GM18511 (cell line): ENCODE data around the gene CPNE4.

Source experiments
- ATAC-seq: cut with Tn5 transposase; IDR thresholded peaks from one replicate; pipeline ENCODE4 v1.9.1; 2021; ENCODE audit warnings: mild to moderate bottlenecking, moderate library complexity; ENCODE audit not compliant: unreplicated experiment

CPNE4 gene

DNA sequence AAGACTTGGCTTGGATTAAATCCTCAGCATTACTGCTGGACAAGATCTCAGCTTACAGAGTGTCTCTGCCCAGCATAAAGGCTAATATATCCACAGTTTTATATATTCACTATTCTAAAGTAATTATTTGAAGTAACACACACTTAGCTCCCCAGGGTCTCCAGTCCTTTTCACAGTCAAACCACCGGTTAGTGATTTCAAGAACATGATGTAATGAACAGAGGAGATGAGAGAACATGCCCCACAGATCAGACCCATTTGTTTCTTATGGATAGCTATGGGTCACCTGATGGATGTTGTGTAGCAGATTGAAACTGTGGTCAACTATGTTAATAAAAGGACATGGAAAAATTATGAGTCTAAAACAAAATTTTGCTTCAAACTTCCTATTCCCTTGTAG lies 487.2 kb downstream of the CPNE4 start:
- ATAC-seq = no peak

DNA sequence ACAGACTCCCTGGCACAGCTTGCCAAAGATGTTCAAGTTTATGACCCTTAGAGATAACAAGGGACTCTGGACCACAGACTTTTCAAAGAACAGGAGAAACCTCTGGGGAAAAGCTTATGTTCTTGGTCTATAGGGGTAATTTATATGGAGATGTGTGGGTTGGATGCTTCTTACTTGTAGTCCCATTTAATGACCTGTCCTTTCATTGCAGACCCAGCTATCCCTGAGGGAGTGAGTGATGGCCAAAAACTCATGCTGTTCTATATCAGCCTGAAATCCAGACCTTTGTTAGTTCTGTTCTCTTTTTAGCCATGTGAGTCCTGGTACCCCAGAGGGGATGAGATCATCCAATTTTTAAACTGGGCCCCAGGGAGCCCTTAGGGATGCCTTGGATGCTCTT lies 488.4 kb downstream of the CPNE4 start:
- ATAC-seq = no peak

DNA sequence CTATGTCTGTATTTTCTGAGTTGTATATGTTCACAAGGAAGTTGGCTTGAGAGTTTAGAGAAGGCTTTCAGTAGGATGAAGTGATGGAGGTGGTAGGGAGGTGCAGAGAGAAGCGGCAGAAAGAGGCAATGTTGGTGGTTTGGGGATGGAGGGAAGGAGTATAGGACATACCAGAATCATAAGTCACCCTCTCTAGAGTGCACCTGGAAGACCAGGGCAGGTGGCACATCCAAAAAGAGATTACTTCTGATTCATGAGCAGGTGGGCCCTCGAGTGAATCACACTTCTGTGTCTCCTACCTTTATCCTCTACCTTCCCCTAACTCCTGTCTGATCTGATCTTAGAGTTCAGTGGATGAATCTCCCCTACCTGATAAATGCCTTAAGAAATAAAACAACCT lies 490.3 kb downstream of the CPNE4 start:
- ATAC-seq = no peak

DNA sequence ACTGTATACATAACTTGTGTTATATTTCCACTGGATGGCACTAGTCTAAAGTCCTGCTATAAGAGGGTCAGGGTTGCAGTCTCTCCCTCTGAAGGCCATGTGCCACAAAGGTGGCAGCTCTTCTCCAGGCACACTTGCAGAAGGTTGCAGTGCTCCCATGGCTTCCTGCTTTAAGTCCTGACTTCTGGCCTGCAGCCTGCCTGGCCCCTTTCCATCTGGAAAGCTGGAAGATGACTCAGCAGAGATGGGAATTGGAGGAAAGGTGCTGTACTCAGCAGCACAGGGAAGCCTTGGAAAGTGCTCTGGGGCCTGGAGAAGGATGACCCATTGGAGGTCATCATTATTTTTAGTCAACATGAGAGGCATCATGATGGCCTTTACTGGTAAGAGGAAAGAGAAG lies 491.1 kb downstream of the CPNE4 start:
- no peak for ATAC-seq

DNA sequence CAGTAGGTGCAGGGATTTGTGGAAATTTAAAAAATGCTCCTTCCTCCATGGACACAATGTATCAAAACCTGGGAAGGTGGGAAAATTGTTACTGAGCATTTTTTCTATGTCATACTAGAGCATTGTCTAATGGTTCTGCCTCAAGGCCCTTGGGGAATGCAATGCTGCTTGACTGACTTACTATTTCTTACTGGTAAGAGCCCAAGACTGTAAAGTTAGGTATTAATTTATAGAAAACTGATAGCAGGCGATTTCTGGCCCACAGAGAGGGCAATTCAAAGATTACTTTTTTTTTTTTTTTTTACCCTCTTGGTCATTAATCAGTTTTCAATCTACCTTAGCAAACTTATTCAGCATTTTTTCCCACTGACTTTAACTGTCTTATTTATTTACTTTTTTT lies 493.5 kb downstream of the CPNE4 start:
- ATAC-seq = no peak

DNA sequence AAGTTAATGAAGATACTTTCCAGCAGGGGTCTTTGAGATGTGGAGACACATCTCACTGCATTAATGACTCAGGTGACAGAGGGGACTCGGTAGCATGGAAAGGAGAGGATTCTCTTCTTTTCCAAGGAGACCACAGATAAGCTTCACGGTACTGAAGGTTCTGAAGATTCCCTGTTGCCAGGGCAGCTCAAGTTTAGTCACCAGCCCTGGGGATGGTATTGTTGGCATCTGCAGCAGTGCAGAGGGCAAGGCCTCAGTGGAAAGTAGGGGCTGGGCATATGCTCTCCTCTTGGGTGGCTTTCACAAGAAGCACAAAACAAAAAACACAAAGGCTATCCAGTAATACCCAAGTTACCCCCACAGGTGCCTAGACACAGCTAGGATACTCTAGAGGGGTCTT lies 494.0 kb downstream of the CPNE4 start:
- no peak for ATAC-seq

DNA sequence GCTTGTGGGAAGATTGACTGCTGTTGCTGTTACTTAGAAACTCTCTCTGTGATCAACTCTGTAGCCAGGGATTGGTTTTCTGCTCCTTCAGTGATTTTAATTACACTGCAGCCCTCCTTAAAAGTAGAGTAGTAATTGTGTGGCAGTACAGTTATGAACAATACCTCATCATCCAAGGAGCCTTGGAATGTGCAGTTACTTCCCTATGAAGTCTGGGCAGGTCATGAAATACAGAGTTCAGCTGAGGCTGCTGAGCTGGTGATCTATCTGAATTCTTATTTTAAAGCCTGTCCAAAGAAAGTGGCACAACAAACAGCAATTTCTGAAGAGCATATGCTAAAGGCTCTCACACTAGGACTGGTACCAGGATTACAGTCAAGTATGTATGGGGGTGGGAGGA lies 494.7 kb downstream of the CPNE4 start:
- no peak for ATAC-seq

DNA sequence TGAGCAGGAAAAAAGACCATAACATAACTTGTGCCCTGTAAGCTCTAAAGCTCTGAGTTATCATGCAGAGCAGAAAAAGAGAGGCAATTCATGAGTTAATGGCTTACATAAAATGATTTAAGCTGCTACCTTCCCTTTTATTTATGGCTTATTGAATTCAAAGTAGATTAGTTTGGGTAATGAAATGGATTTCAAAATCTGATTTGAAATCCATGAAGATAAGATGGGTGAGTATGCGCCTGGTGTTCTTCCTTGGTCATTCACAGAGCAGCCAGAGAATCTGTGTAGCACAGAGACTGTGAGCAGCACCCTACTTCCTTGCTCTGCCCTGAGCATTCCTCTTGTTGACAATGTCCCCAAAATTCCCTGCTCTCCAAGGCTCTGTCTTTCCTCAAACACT lies 495.8 kb downstream of the CPNE4 start:
- no peak for ATAC-seq

DNA sequence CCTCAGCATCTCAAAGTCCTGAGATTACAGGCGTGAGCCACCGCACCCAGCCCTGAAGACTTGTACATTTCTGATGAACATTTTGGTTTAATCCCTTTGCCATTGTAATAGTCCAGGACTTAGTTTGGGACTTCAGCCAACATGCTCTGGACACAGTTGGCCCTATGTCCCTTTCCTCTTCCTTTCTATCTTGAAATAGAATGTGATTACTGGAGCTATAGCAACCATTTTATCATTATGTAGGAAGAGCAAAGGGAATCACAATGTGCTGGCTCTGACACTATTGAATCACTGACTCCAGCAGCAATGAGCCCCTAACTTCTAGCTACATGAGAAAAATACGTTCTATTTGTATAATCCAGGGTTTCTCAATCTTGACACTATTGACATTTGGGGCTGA lies 497.3 kb downstream of the CPNE4 start:
- ATAC-seq = no peak

DNA sequence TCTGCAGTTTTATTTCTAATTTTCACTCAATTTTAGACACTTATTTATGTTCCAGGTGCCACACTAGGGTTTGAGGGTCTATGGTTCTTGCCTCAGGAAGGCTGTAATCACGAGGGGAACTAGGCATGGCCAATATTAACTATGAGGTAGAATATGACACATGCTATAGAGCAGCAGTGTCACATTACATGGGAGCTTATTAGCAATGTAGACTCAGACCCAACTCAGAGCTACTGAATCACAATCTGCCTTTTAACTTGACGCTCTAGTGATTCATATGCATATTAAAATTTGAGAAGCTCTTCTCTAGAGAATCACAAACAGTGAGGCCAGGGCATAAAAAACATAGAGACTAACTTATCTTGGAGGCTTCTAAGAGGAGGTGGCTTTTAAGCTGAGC lies 499.2 kb downstream of the CPNE4 start:
- no peak for ATAC-seq

DNA sequence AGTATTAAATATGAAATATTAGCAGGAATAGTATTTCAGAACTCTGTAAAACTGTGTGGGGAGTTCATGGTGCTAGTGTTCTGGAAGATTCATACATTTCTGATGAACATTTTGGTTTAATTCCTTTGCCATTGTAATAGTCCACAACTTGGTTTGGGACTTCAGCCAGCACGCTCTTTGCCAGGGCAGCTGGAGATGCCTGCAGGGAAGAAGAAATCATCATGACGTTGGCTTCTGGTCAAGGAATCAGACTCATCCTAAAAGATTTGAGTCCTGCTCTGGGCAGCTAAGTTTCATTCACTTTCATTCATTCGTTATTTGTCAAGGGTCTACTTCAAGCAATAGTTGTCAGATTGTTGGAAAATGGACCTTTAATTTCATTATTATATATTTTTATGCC lies 499.7 kb downstream of the CPNE4 start:
- no peak for ATAC-seq

DNA sequence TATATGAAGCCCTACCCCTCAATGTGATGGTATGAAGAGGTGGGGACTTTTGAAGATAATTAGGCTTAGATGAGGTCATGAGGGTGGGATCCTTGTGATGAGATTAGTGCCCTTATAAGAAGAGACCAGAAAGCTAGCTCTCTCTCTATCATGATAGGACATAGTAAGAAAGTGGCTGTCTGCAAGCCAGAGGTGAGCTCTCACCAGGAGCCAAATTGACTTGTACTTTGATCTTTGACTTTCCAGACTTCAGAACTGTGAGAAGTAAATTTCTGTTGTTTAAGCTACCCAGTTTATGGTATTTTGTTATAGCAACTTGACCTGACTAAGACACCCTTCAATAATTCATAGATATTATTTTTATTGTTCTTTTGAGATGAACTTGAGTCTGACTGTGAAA lies 502.2 kb downstream of the CPNE4 start:
- ATAC-seq = no peak

DNA sequence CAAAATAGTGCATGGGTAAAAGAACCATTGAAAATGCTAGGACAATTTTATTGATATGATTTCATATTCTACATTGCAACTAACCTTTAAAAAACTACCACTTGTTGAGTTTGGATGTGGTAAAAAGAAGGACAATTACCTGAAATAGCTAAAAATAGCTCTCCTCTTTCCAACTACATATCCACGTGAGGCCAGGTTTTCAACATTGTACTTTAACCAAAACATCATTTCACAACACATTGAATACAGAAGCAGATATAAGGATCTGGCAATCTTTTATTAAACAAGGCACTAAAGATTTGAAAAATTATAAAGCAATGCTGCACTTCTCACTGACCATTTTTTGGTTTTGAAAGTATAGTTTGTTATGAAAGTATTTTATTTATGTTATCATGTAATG lies 504.0 kb downstream of the CPNE4 start:
- no peak for ATAC-seq

DNA sequence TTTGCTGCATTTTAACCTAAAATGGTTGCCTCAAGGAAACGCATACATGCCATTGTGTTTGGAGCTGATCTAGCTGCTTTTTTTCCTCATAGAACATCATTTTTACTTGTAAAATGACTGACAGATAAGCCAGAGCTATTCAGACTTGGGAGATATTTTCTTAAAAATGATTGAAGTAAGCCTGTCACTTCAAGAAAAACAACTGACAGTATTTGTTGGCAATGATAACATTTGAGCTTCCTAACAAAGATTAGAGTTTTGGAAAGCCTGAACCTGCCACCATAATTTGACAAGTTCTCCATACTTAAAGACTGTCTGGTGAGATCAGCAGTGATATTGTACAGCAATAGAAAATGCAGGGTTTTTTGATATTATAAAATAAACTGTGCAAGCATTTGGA lies 504.4 kb downstream of the CPNE4 start:
- ATAC-seq = no peak

DNA sequence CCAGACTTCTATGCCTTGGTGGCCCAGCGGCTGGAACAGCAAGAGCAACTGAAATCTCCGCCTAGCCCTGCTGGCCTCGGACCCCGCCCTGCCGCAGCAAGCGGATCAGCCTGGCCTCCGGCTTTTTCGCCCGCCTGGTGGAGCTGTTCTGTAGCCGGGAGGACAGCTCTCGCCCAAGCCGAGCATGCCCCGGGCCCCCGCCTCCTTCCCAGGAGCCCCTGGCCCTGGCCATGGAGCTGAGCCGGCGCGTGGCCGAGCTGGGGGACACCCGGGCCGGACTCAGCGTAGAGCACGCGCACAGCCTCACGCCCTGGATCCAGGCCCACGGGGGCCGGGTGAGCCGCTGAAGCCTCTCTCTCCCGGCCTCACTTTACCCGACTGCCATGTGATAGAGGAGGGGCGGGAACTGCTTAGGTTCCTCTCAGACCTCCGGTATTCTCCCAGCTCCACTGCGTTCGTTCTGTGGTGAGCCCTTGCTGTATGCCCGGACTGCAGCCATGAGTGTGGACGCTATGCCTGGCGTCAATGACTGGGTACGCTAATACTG lies 507.9 kb downstream of the CPNE4 start:
- no peak for ATAC-seq

DNA sequence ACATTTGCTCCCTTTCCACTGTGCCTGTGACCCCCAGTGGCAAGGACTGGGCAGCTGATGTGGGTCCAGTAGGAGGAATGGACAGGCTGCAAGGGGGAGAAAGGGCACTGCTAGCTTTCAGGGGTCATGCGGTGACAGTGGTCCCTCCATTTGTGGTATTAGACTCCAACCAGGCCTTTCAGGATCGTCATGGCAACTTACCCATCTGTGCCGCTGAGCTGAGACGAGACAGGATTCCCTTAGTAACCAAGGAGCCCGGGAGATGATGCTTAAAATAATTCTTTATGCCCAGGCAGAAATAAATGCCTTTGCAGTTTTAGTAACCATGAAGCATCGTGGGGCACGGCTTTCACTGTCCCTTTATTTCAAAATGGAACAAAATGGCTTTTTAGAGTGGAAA lies 516.1 kb downstream of the CPNE4 start:
- ATAC-seq = no peak

DNA sequence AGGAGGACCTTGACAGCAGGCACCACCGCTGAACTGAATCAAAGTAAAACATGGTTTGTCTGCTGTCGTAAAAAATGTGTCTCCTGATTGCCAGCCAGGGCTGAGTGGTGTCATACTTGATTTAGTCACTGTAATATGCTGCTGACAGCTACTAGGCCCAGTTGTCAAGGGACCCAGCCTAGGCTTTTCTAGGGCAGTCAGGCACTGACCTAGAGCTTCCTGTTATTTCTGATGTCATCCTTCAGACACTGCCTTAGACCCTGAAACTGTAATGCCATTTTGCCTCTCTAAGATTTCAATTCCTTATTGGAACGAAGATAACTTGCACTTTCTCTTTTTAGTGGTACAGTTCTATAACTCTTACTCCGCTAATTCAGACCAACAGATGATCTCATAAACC lies 529.4 kb downstream of the CPNE4 start:
- ATAC-seq = no peak

DNA sequence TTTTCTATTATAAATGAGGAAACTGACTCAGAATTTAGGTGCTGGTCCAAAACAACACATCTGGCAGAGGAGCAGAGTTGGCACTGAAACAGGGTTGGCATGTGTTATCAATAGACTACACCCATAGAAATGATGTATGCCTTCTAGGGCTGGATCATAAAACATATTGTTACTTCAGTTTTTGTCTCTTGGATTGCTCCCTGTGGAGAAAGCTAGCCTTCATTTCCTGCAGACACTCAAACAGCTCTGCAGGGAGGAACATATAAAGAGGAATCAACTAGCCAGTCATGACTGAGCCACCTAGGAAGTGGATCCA lies 531.5 kb downstream of the CPNE4 start:
- ATAC-seq = peak; percentile 24

DNA sequence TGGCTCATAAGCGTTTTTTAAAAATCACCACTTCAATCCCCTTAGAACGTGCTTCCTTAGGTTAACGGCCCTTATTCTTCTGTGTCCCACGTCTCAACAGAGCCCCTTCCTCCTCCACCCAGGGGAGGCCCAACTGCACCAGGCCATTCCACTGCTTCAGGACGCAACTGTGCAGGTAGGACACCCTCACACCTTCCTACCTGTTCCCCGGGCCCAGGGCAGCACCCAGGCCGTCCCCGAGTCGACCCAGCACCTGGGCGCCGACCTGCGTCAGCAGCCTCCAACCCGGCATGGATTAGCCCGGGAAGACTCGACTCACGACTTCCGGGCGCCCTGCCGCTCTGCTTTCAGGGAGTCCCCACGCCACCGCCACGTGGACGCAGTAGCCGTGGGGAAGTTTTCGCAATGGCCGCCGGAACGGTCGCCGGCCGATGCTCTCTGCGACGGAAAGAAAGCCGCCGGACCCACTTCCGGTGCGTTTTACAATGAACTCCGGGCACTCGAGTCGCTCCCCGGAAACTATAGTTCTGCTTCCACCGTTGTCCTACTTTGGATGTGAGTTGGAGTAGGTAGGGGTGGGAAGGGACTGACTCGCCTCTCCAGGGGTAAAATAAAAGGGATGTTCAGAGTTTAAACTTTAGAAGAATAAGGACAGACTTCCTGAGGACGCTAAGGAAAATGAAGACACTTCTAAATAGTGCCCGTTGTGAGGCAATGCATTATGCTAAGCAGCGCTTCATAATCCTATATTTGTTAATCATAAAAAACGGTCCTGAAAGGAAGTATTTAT lies 532.1 kb downstream of the CPNE4 start, which contains the start of gene MRPL3:
TSS of gene MRPL3 (minus strand) at position 442 of the 790 bp plus-strand sequence. CDS start at position 292, 150 bp downstream.
- peak; percentile 97 for ATAC-seq

DNA sequence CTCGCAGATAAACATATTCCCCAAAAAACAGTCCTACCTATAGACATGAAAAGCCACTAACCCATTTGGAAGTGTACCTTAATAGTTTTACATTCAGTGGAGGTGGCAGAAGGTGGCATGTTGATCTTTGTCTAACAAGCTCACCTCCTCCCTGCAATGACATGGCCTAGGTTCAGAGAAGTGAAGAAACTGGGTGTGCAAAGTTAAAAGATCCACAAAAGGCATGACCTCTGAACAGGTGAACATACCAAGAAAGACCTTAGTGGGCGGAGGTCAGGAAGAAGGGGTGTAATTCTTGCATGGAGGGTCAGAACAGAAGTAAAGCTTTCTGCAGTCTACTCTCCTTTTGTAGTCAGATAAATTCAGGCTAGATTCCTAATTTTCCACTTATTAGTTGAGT lies 532.9 kb downstream of the CPNE4 start:
- ATAC-seq = no peak

DNA sequence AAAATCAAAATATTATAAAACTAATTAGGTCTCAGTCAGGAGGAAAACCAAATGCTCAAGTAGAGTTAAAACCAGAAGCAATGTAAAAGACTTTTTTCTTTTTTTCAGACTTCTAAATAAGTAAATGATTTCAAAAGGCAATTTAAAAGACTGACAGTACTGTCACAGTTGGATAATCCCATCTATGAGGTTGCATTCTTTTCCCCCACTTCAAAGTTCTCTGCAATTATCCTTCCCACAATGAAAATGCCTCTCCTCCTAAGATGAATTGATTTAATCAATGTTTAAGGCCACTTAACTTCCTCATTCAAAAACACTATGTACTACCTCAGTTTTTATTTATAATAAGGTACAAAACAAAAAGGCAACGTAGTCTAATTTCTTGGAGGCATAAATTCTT lies 540.1 kb downstream of the CPNE4 start:
- no peak for ATAC-seq

DNA sequence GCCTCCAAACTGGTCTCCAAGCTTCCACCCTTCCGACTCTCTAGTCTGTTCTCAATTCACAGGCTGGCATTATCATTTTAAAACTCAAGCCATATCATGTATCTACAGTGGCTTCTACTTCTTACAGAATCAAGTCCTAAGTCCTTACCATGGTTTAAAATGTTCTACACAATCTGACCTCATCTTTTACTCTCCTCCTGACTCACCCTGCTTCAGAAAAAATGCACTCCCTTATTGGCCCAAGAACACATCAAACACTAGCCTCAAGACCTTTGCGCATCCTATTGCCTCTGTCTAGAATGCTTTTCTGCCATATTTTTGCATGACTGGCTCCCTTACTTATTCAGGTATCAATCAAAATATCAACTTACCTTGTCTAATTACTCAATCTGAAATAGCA lies 543.0 kb downstream of the CPNE4 start:
- no peak for ATAC-seq

DNA sequence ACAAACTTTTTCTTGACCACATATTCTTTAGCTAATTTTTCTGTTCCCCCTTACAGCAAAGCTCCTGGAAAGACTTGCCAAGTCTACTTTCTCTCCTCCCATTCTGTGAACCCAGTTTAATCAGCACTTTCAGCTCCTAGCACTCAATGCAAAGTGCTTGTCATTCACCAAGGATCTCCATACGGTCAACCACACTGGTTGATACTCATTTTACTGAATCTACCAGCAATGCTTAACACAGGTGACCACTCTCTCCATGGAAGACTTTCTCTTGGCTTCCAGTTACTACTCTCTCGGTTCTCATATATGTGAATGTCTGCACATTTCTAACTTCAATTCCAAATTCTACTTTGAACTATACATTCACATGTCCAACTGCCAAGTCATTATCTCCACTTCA lies 543.7 kb downstream of the CPNE4 start:
- ATAC-seq = no peak
